Gastrocnemius medialis (tissue), 4 donors: ENCODE measurements around the gene GSK3A. TPM values are rescaled to one million over a fixed set of nuclear protein-coding genes. Genes with fewer than 3 reads are reported as not detected.

ENCODE experiments used
- ATAC-seq, 2 donors: fragments of 150-250 bp; one replicate each; pipeline ENCODE4 v1.9.1; 2016
- DNase-seq, 2 donors: peaks; one replicate each; pipeline ENCODE4 v3.0.0-alpha.2; 2019
- H3K27ac ChIP-seq, 4 donors: fragments of 200-600 bp; sonication (generic); 1 replicate in 1 of 4; 2 replicates in 3 of 4; pipeline ENCODE4 v1.5.1; 2016 to 2018; ENCODE audit warnings: mild to moderate bottlenecking in 2 of 4, moderate library complexity in 1 of 4
- H3K27me3 ChIP-seq, 3 donors: fragments of 200-600 bp; sonication (generic) in 2 of 3; 1 replicate in 1 of 3; 2 replicates in 2 of 3; pipeline versions ENCODE4 v1.5.1 to v1.6.0; 2016 to 2019; ENCODE audit warnings: mild to moderate bottlenecking in 1 of 3, moderate library complexity in 1 of 3
- H3K36me3 ChIP-seq, 2 donors: fragments of 200-600 bp; sonication (generic) in 1 of 2; one replicate each; pipeline ENCODE4 v1.5.1; 2017 to 2018
- H3K4me1 ChIP-seq, 2 donors: fragments of 200-600 bp; sonication (generic) in 1 of 2; one replicate each; pipeline ENCODE4 v1.5.1; 2016 to 2017; ENCODE audit warnings: mild to moderate bottlenecking in 2 of 2
- H3K4me3 ChIP-seq, 4 donors: fragments of 200-600 bp; sonication (generic) in 3 of 4; 1 replicate in 1 of 4; 2 replicates in 3 of 4; pipeline ENCODE4 v1.5.1; 2016 to 2019; ENCODE audit warnings: mild to moderate bottlenecking in 2 of 4
- H3K9me3 ChIP-seq, 3 donors: fragments of 200-600 bp; sonication (generic) in 2 of 3; 1 replicate in 1 of 3; 2 replicates in 2 of 3; pipeline ENCODE4 v1.5.1; 2016 to 2019
- CTCF ChIP-seq, 5 experiments: fragments of 450-650 bp in 3 of 5; fragments of 200-600 bp in 2 of 5; sonication (generic) in 2 of 5; IDR thresholded peaks in 4 of 5; conservative IDR thresholded peaks in 1 of 5; 1 replicate in 4 of 5; 2 replicates in 1 of 5; pipeline ENCODE4 v1.5.1; 2016 to 2019; ENCODE audit warnings: antibody characterized with exemption in 5 of 5, mild to moderate bottlenecking in 3 of 5, moderate library complexity in 3 of 5
- POLR2A ChIP-seq, 2 donors: fragments of 450-650 bp; IDR thresholded peaks; one replicate each; pipeline ENCODE4 v1.6.1; 2017; ENCODE audit warnings: antibody characterized with exemption in 2 of 2, mild to moderate bottlenecking in 2 of 2, moderate library complexity in 2 of 2
- in situ Hi-C, 4 donors: fragments of 200-750 bp; cut with MboI; loops; one replicate each; pipeline versions ENCODE4 v1.15.0 to v1.8.0; 2017; ENCODE audit warnings: low sequenced_read_pairs in 4 of 4
- intact Hi-C: fragments of 100-400 bp; cut with DNase I; formaldehyde crosslinking; loops from one replicate; pipeline ENCODE4 v1.15.1; 2023; ENCODE audit warnings: low total_unique reads
- total RNA-seq, 4 donors: library from RNA; depleted of rRNA; stranded (reverse); fragments of >200 nt; gene quantifications; one replicate each; pipeline versions ENCODE4 v1.1.0 to v1.2.3, GENCODE V29; 2016

GSK3A gene
- total RNA-seq, 4 donors from 2014 or later: 24.2 to 48.0 (median 40.1) TPM

GRCh38 chr19:42206871-42207755, 35.3 kb downstream of the GSK3A start:
- TF ChIP-seq POLR2A (IDR thresholded peaks at IDR 0.05) (no peak), CTCF (IDR thresholded peaks at IDR 0.05 in 4 of 5, conservative IDR thresholded peaks at IDR 0.05 in 1 of 5) (no peak)
- Histone ChIP-seq H3K27ac (no peak overlapping the region), H3K27me3 (no peaks in the 10 kb centered on the region), H3K4me1 (no peaks in the 10 kb centered on the region), H3K9me3 (no peaks in the 10 kb centered on the region), H3K4me3 (no peak overlapping the region), H3K36me3 (peaks cover 0 to 77% of the 10 kb centered on the region in 2 donors)
- in situ Hi-C loops (no loop called here), intact Hi-C loops (no loop called here)
- no peak for DNase-seq
- ATAC-seq: no peak

- TF ChIP-seq CTCF (IDR thresholded peaks at IDR 0.05 in 4 of 5, conservative IDR thresholded peaks at IDR 0.05 in 1 of 5) (no peak), POLR2A (IDR thresholded peaks at IDR 0.05) (no peak)
- H3K27ac ChIP-seq: no peak overlapping the region
These were observed 37.7 kb downstream of the GSK3A start for GRCh38 chr19:42204664-42205063.

GRCh38 chr19:42203700-42204099, 38.7 kb downstream of the GSK3A start:
- H3K36me3 ChIP-seq: peaks cover 0 to 65% of the 10 kb centered on the region in 2 donors
- TF ChIP-seq POLR2A (IDR thresholded peaks at IDR 0.05) (no peak), CTCF (IDR thresholded peaks at IDR 0.05 in 4 of 5, conservative IDR thresholded peaks at IDR 0.05 in 1 of 5) (no peak)
- intact Hi-C loops (no loop called here), in situ Hi-C loops (no loop called here)
- H3K27ac ChIP-seq: no peak overlapping the region
- H3K9me3 ChIP-seq: no peaks in the 10 kb centered on the region
- H3K4me3 ChIP-seq: no peak overlapping the region
- ATAC-seq (no peak), DNase-seq (no peak)
- no peaks in the 10 kb centered on the region for H3K4me1 ChIP-seq
- no peaks in the 10 kb centered on the region for H3K27me3 ChIP-seq

More at GRCh38 chr19:42204664-42205063, 37.7 kb downstream of the GSK3A start:
- in situ Hi-C loops (no loop called here), intact Hi-C loops (no loop called here)
- H3K36me3 ChIP-seq: peaks cover 0 to 65% of the 10 kb centered on the region in 2 donors
- no peak for ATAC-seq
- H3K27me3 ChIP-seq: no peaks in the 10 kb centered on the region
- no peak for DNase-seq
- no peaks in the 10 kb centered on the region for H3K9me3 ChIP-seq
- no peaks in the 10 kb centered on the region for H3K4me1 ChIP-seq
- no peak overlapping the region for H3K4me3 ChIP-seq

GRCh38 chr19:42202290-42202880, 40.0 kb downstream of the GSK3A start:
- DNase-seq (no peak), ATAC-seq (no peak)
- in situ Hi-C loops: no loop called here
- H3K27me3 ChIP-seq: no peaks in the 10 kb centered on the region
- H3K9me3 ChIP-seq: no peaks in the 10 kb centered on the region
- no peak overlapping the region for H3K27ac ChIP-seq
- no peaks in the 10 kb centered on the region for H3K4me1 ChIP-seq
- H3K4me3 ChIP-seq: no peak overlapping the region
- H3K36me3 ChIP-seq: peaks cover 0 to 65% of the 10 kb centered on the region in 2 donors
- intact Hi-C loops: no loop called here
- TF ChIP-seq CTCF (IDR thresholded peaks at IDR 0.05 in 4 of 5, conservative IDR thresholded peaks at IDR 0.05 in 1 of 5) (no peak), POLR2A (IDR thresholded peaks at IDR 0.05) (no peak)
